HG02884 (cell line): ENCODE results near the gene DCUN1D2.

Source experiments
- ATAC-seq: cut with Tn5 transposase; IDR thresholded peaks from one replicate; pipeline ENCODE4 v1.9.1; 2021; ENCODE audit warnings: mild to moderate bottlenecking, moderate library complexity; ENCODE audit not compliant: unreplicated experiment

DCUN1D2 gene

GRCh38 chr13:113428469-113428865 lies 62.0 kb downstream of the DCUN1D2 start:
- no peak for ATAC-seq

- no peak for ATAC-seq
Observed at GRCh38 chr13:113427562-113428468, 62.7 kb downstream of the DCUN1D2 start.

- no peak for ATAC-seq
Observed at GRCh38 chr13:113426591-113426986, 63.9 kb downstream of the DCUN1D2 start.

- no peak for ATAC-seq
Observed at GRCh38 chr13:113425941-113426590, 64.4 kb downstream of the DCUN1D2 start.

- ATAC-seq: no peak
Observed at GRCh38 chr13:113423520-113424163, 66.9 kb downstream of the DCUN1D2 start.

- ATAC-seq: no peak
Observed at GRCh38 chr13:113422807-113423519, 67.5 kb downstream of the DCUN1D2 start.

GRCh38 chr13:113421673-113422270 lies 68.7 kb downstream of the DCUN1D2 start:
- no peak for ATAC-seq

- ATAC-seq: no peak
Observed at GRCh38 chr13:113420833-113421600, 69.5 kb downstream of the DCUN1D2 start.

GRCh38 chr13:113420232-113420631 lies 70.3 kb downstream of the DCUN1D2 start:
- no peak for ATAC-seq

GRCh38 chr13:113419531-113420193 lies 70.8 kb downstream of the DCUN1D2 start:
- ATAC-seq: no peak

GRCh38 chr13:113418722-113419049 lies 71.8 kb downstream of the DCUN1D2 start:
- no peak for ATAC-seq

GRCh38 chr13:113417836-113418721 lies 72.4 kb downstream of the DCUN1D2 start:
- no peak for ATAC-seq

GRCh38 chr13:113417008-113417751 lies 73.3 kb downstream of the DCUN1D2 start:
- ATAC-seq: no peak

GRCh38 chr13:113415825-113416224 lies 74.7 kb downstream of the DCUN1D2 start:
- no peak for ATAC-seq

- no peak for ATAC-seq
Observed at GRCh38 chr13:113415032-113415431, 75.5 kb downstream of the DCUN1D2 start.

GRCh38 chr13:113414335-113414734 lies 76.2 kb downstream of the DCUN1D2 start:
- ATAC-seq: no peak

- ATAC-seq: no peak
Observed at GRCh38 chr13:113413898-113414282, 76.6 kb downstream of the DCUN1D2 start.
